HepG2 (cell line): ENCODE measurements around the gene ABAT. TPM values are rescaled to one million over a fixed set of nuclear protein-coding genes. Genes with fewer than 3 reads are reported as not detected.

Source experiments
- AFF4 ChIP-seq: sonication (generic); formaldehyde crosslinking; IDR thresholded peaks from 2 replicates; pipeline ENCODE4 v1.4.0; 2020; ENCODE audit warnings: missing genetic modification reagents
- ATF5 ChIP-seq: sonication (generic); formaldehyde crosslinking; IDR thresholded peaks from 2 replicates; pipeline ENCODE4 v1.4.0; 2020; ENCODE audit warnings: mild to moderate bottlenecking, low read depth, missing genetic modification reagents
- FOXP1 ChIP-seq, 2 experiments: fragments of 450-650 bp in 1 of 2; IDR thresholded peaks; 2 replicates each; pipeline ENCODE4 v1.6.1; 2017 to 2018; ENCODE audit warnings: antibody characterized with exemption in 1 of 2
- IRF1 ChIP-seq: sonication (generic); formaldehyde crosslinking; IDR thresholded peaks from 2 replicates; pipeline ENCODE4 v1.4.0; 2020; ENCODE audit warnings: low read depth, mild to moderate bottlenecking, missing genetic modification reagents
- KAT2B ChIP-seq: fragments of 150-350 bp; IDR thresholded peaks from 2 replicates; pipeline ENCODE4 v1.6.1; 2014; ENCODE audit warnings: low read depth, low read length, borderline replicate concordance
- KDM5B ChIP-seq: sonication (generic); formaldehyde crosslinking; IDR thresholded peaks from 2 replicates; pipeline ENCODE4 v1.4.0; 2020; ENCODE audit warnings: missing genetic modification reagents, mild to moderate bottlenecking, borderline replicate concordance
- LCORL ChIP-seq, 2 experiments: fragments of 450-650 bp in 1 of 2; sonication (generic) in 1 of 2; formaldehyde crosslinking in 1 of 2; IDR thresholded peaks; 2 replicates each; pipeline versions ENCODE4 v1.5.0 to v1.6.1; 2017 to 2020; ENCODE audit warnings: antibody characterized with exemption in 1 of 2, missing genetic modification reagents in 1 of 2
- MXD1 ChIP-seq: sonication (generic); formaldehyde crosslinking; IDR thresholded peaks from 2 replicates; pipeline ENCODE4 v1.4.0; 2020; ENCODE audit warnings: mild to moderate bottlenecking, missing genetic modification reagents
- PPARG ChIP-seq: conservative IDR thresholded peaks from 2 replicates; pipeline ENCODE4 v1.6.1; 2016; ENCODE audit warnings: missing biosample characterization, missing genetic modification reagents
- PRPF4 ChIP-seq: fragments of 200-400 bp; formaldehyde crosslinking; IDR thresholded peaks from 2 replicates; pipeline ENCODE4 v1.6.1; 2016; ENCODE audit warnings: low read length, low read depth; ENCODE audit not compliant: poor library complexity, severe bottlenecking
- SALL1 ChIP-seq: sonication (generic); formaldehyde crosslinking; IDR thresholded peaks from 2 replicates; pipeline ENCODE4 v1.8.0; 2022; ENCODE audit warnings: mild to moderate bottlenecking, missing genetic modification reagents
- SMC3 ChIP-seq: IDR thresholded peaks from 2 replicates; pipeline ENCODE4 v1.6.1; 2011; ENCODE audit warnings: low read length, improper control_type of control experiment
- TBL1XR1 ChIP-seq: fragments of 150-350 bp; IDR thresholded peaks from 2 replicates; pipeline ENCODE4 v1.6.1; 2014; ENCODE audit warnings: borderline replicate concordance, low read length; ENCODE audit not compliant: partially characterized antibody
- TRIM22 ChIP-seq: fragments of 450-650 bp; IDR thresholded peaks from 2 replicates; pipeline ENCODE4 v1.6.1; 2017
- ZBTB33 ChIP-seq: sonication (generic); formaldehyde crosslinking; IDR thresholded peaks from 2 replicates; pipeline ENCODE4 v1.4.0; 2020; ENCODE audit warnings: missing genetic modification reagents
- ZNF501 ChIP-seq: sonication (generic); formaldehyde crosslinking; IDR thresholded peaks from 2 replicates; pipeline ENCODE4 v1.5.1; 2020; ENCODE audit warnings: mild to moderate bottlenecking, moderate library complexity, missing genetic modification reagents
- ZNF543 ChIP-seq: sonication (generic); formaldehyde crosslinking; IDR thresholded peaks from 2 replicates; pipeline ENCODE4 v1.4.0; 2020; ENCODE audit warnings: mild to moderate bottlenecking, missing genetic modification reagents
- ZNF607 ChIP-seq: sonication (generic); formaldehyde crosslinking; IDR thresholded peaks from 2 replicates; pipeline ENCODE4 v1.5.1; 2020; ENCODE audit warnings: missing genetic modification reagents, mild to moderate bottlenecking, borderline replicate concordance
- ZNF740 ChIP-seq: sonication (generic); formaldehyde crosslinking; IDR thresholded peaks from 2 replicates; pipeline ENCODE4 v1.4.0; 2020; ENCODE audit warnings: missing genetic modification reagents
- polyA plus RNA-seq, 8 experiments: library from polyadenylated mRNA; depleted of rRNA in 3 of 8; stranded (reverse) in 7 of 8; unstranded in 1 of 8; fragments of >200 nt; fragmentation: Illumina TruSeq in 4 of 8; extraction: Trizol in 4 of 8; gene quantifications; 2 replicates each; pipeline versions ENCODE4 v1.2.1 to v1.2.3, GENCODE V29; 2011 to 2016; ENCODE audit warnings: low read depth in 4 of 8, missing spikeins in 1 of 8, mixed read lengths in 1 of 8; ENCODE audit not compliant: insufficient read depth in 1 of 8
- total RNA-seq, 5 experiments: library from RNA; depleted of rRNA; stranded (reverse); fragments of >200 nt; fragmentation: Illumina TruSeq; extraction: Trizol; gene quantifications; 2 replicates each; pipeline ENCODE4 v1.2.3, GENCODE V29; 2016; ENCODE audit warnings: low read depth in 1 of 5

ABAT gene
- total and polyA plus RNA-seq, 2 of the 13 experiments (the other 11 are each of a cell fraction or from before 2014, with no cell fraction given) = 47.6 to 97.3 TPM

GRCh38 chr16:8740775-8741355 lies 66.4 kb downstream of the ABAT start (continued):
- no peak; the same call in 1 of the 2 replicates for TF ChIP-seq ATF5 (CRISPR knock-in tag)
- TF ChIP-seq PRPF4 = no peak
- 0 out of 2 replicates have a peak, but pooled peaks have one; percentile 34 for TF ChIP-seq ZNF740 (CRISPR knock-in tag)
- TF ChIP-seq PPARG (CRISPR knock-in tag) = peak; percentile 88
- peak; percentile 64; the same call in 1 of the 2 replicates for TF ChIP-seq ZNF501 (CRISPR knock-in tag)
- no peak for TF ChIP-seq KDM5B (CRISPR knock-in tag)
- TF ChIP-seq MXD1 = no peak
- no peak for TF ChIP-seq KAT2B
- TF ChIP-seq TBL1XR1 = peak; percentile 98
- peak; percentile 62; the same call in 1 of the 2 replicates for TF ChIP-seq ZBTB33 (CRISPR knock-in tag)
- TF ChIP-seq TRIM22 = no peak
- TF ChIP-seq IRF1 (CRISPR knock-in tag) = no peak
- no peak; the same call in 1 of the 2 replicates for TF ChIP-seq AFF4 (CRISPR knock-in tag)
- peak; percentile 98 for TF ChIP-seq SALL1 (CRISPR knock-in tag)
- TF ChIP-seq ZNF607 (CRISPR knock-in tag) = peak; percentile 63; the same call in 1 of the 2 replicates
- TF ChIP-seq ZNF543 = no peak
- no peak for TF ChIP-seq LCORL (IDR thresholded peaks at IDR 0.05)
- TF ChIP-seq LCORL (CRISPR knock-in tag; IDR thresholded peaks at IDR 0.05) = peak; percentile 92
- no peak; the same call in 1 of the 2 replicates for TF ChIP-seq SMC3
- TF ChIP-seq FOXP1 (IDR thresholded peaks at IDR 0.05) = peak; percentile 42; the same call in 1 of the 2 replicates
- peak; percentile 95 for TF ChIP-seq FOXP1 (CRISPR knock-in tag; IDR thresholded peaks at IDR 0.05)
